ENCODE data around the gene CLINT1.
"Not testable (repeated sequence)": the region's sequence is repeated elsewhere in the genome, so short reads cannot be mapped to it uniquely, and the experiment has no call there.

The CLINT1 gene

GRCh38 chr5:157858527-157859226 is at the start of gene CLINT1:
TSS of gene CLINT1 (minus strand) at chr5:157859145. CDS start at chr5:157858970, 175 bp downstream.
- peak; percentile 61 for DNase-seq

GRCh38 chr5:157908459-157908858 is 49.5 kb upstream of the CLINT1 start:
- DNase-seq = no peak

GRCh38 chr5:157907479-157907878 is 48.5 kb upstream of the CLINT1 start:
- DNase-seq = no peak

- DNase-seq = no peak
These were observed 44.1 kb upstream of the CLINT1 start for GRCh38 chr5:157903117-157903450.

GRCh38 chr5:157902449-157903116 is 43.6 kb upstream of the CLINT1 start:
- no peak for DNase-seq

- DNase-seq = no peak
These were observed 41.7 kb upstream of the CLINT1 start for GRCh38 chr5:157900644-157901043.

GRCh38 chr5:157893611-157894010 is 34.7 kb upstream of the CLINT1 start:
- DNase-seq = no peak

- DNase-seq = no peak
These were observed 34.0 kb upstream of the CLINT1 start for GRCh38 chr5:157892974-157893373.

GRCh38 chr5:157890836-157891597 is 32.1 kb upstream of the CLINT1 start:
- DNase-seq = no peak

GRCh38 chr5:157888814-157889532 is 30.0 kb upstream of the CLINT1 start:
- no peak for DNase-seq

- no peak for DNase-seq
These were observed 27.9 kb upstream of the CLINT1 start for GRCh38 chr5:157886796-157887380.

GRCh38 chr5:157885051-157885450 is 26.1 kb upstream of the CLINT1 start:
- not testable (repeated sequence) for DNase-seq

- DNase-seq = not testable (repeated sequence)
These were observed 22.6 kb upstream of the CLINT1 start for GRCh38 chr5:157881498-157881897.

- DNase-seq = no peak
These were observed 18.9 kb upstream of the CLINT1 start for GRCh38 chr5:157877821-157878220.

- no peak for DNase-seq
These were observed 15.9 kb upstream of the CLINT1 start for GRCh38 chr5:157874861-157875260.

- no peak for DNase-seq
These were observed 12.2 kb upstream of the CLINT1 start for GRCh38 chr5:157870837-157871834.

- no peak for DNase-seq
These were observed 8.9 kb upstream of the CLINT1 start for GRCh38 chr5:157867751-157868387.

- DNase-seq = no peak
These were observed 7.6 kb upstream of the CLINT1 start for GRCh38 chr5:157866536-157866935.

- DNase-seq = no peak
These were observed 6.8 kb upstream of the CLINT1 start for GRCh38 chr5:157865781-157866180.

GRCh38 chr5:157864067-157864466 is 5.1 kb upstream of the CLINT1 start:
- no peak for DNase-seq
